SK-N-SH treated with all-trans-retinoic acid at 6 μM for 48 hours (cell line): ENCODE measurements around the gene SPACA1.

Experiments used
- ATAC-seq: fragments of 200-7000 bp; cut with Tn5 transposase; 3 replicates; pipeline ENCODE4 v1.9.1; 2020; ENCODE audit warnings: mild to moderate bottlenecking, moderate library complexity
- ARNTL ChIP-seq: fragments of 450-650 bp; formaldehyde crosslinking; IDR thresholded peaks from 2 replicates; pipeline ENCODE4 v1.5.0; 2020; ENCODE audit warnings: low read depth, mild to moderate bottlenecking, moderate library complexity, borderline replicate concordance
- BACH2 ChIP-seq: fragments of 250-450 bp; sonication (Bioruptor Pico); IDR thresholded peaks from 2 replicates; pipeline ENCODE4 v1.9.0; 2021; ENCODE audit warnings: mild to moderate bottlenecking, borderline replicate concordance
- CREB5 ChIP-seq: fragments of 250-450 bp; sonication (Bioruptor Pico); IDR thresholded peaks from 2 replicates; pipeline ENCODE4 v1.5.1; 2020; ENCODE audit warnings: low read depth, mild to moderate bottlenecking, moderate library complexity
- ESRRG ChIP-seq: fragments of 250-450 bp; sonication (Bioruptor Pico); IDR thresholded peaks from 2 replicates; pipeline ENCODE4 v1.6.1; 2021; ENCODE audit warnings: mild to moderate bottlenecking
- GLIS3 ChIP-seq: fragments of 250-450 bp; sonication (Bioruptor Pico); IDR thresholded peaks from 2 replicates; pipeline ENCODE4 v1.5.0; 2020; ENCODE audit warnings: mild to moderate bottlenecking, moderate library complexity
- ISL1 ChIP-seq: fragments of 250-450 bp; sonication (Bioruptor Pico); IDR thresholded peaks from 2 replicates; pipeline ENCODE4 v2.1.2; 2022; ENCODE audit warnings: mild to moderate bottlenecking, moderate library complexity
- OSR1 ChIP-seq: fragments of 250-450 bp; sonication (Bioruptor Pico); IDR thresholded peaks from 2 replicates; pipeline ENCODE4 v1.8.0; 2022; ENCODE audit warnings: moderate library complexity, mild to moderate bottlenecking, inconsistent platforms
- POU6F1 ChIP-seq: fragments of 250-450 bp; sonication (Bioruptor Pico); IDR thresholded peaks from 2 replicates; pipeline ENCODE4 v1.8.0; 2021; ENCODE audit warnings: low read depth, mild to moderate bottlenecking, moderate library complexity, borderline replicate concordance
- PPARA ChIP-seq: fragments of 250-450 bp; sonication (Bioruptor Pico); IDR thresholded peaks from 2 replicates; pipeline ENCODE4 v1.5.0; 2020; ENCODE audit warnings: mild to moderate bottlenecking, borderline replicate concordance
- RARB ChIP-seq: fragments of 250-450 bp; sonication (Bioruptor Pico); IDR thresholded peaks from 2 replicates; pipeline ENCODE4 v1.8.0; 2021; ENCODE audit warnings: mild to moderate bottlenecking, moderate library complexity
- SNAI2 ChIP-seq: fragments of 250-450 bp; sonication (Bioruptor Pico); IDR thresholded peaks from 2 replicates; pipeline ENCODE4 v1.5.0; 2020; ENCODE audit warnings: mild to moderate bottlenecking, moderate library complexity
- TOX ChIP-seq: fragments of 250-450 bp; sonication (Bioruptor Pico); IDR thresholded peaks from 2 replicates; pipeline ENCODE4 v1.8.0; 2021; ENCODE audit warnings: mild to moderate bottlenecking, moderate library complexity, borderline replicate concordance
- TSHZ2 ChIP-seq: fragments of 250-450 bp; sonication (Bioruptor Pico); IDR thresholded peaks from 2 replicates; pipeline ENCODE4 v1.5.0; 2020; ENCODE audit warnings: mild to moderate bottlenecking, moderate library complexity
- ZC3H10 ChIP-seq: fragments of 250-450 bp; sonication (Bioruptor Pico); IDR thresholded peaks from 2 replicates; pipeline ENCODE4 v1.5.1; 2021; ENCODE audit warnings: mild to moderate bottlenecking, moderate library complexity
- ZFP3 ChIP-seq: fragments of 250-450 bp; sonication (Bioruptor Pico); IDR thresholded peaks from 2 replicates; pipeline ENCODE4 v1.5.0; 2020; ENCODE audit warnings: mild to moderate bottlenecking, moderate library complexity
- ZNF565 ChIP-seq: fragments of 450-650 bp; formaldehyde crosslinking; conservative IDR thresholded peaks from 2 replicates; pipeline ENCODE4 v1.5.0; 2020; ENCODE audit warnings: low read depth, mild to moderate bottlenecking, moderate library complexity
- ZNF70 ChIP-seq: fragments of 450-650 bp; formaldehyde crosslinking; IDR thresholded peaks from 2 replicates; pipeline ENCODE4 v1.5.0; 2020; ENCODE audit warnings: mild to moderate bottlenecking, moderate library complexity
- ZNF8 ChIP-seq: fragments of 450-650 bp; formaldehyde crosslinking; IDR thresholded peaks from 2 replicates; pipeline ENCODE4 v1.5.0; 2020; ENCODE audit warnings: mild to moderate bottlenecking, moderate library complexity
- TF ChIP-seq, protein P1 (sequence below): fragments of 250-450 bp; sonication (Bioruptor Pico); IDR thresholded peaks from 2 replicates; pipeline ENCODE4 v1.5.1; 2021; ENCODE audit warnings: mild to moderate bottlenecking, moderate library complexity
- TF ChIP-seq, protein P2 (sequence below): fragments of 250-450 bp; sonication (Bioruptor Pico); IDR thresholded peaks from 2 replicates; pipeline ENCODE4 v1.8.0; 2020; ENCODE audit warnings: mild to moderate bottlenecking, moderate library complexity, borderline replicate concordance

SPACA1 gene

DNA sequence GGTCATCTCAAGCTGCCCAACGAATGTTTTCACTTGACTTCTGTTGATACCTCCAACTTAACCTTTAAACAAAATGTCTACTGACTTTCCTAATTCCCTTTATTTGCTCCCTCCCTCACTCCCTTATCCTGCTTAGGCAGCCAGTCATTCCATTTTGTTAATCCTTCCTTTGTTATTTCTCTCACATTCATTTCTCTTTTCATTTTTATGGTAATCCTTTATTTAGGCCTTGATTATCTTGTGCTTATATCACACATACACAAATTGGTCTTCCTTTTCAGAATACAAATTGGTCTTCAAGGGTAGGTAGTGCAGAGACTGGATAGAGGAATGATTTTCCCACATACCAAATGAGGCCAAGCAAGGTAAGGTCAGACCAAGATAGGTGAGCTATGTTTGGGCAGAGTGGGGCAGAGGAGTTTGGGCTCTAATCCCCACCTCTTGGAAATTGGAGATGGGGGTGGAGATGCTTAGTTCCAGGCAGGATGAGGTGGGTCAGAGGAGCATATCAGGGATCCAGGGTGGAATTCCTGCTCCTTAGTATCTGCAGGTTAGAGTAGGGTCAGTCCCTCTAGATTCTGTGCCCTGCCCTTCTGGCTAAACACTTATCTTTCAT, 2.0 kb upstream of the SPACA1 start:
- ATAC-seq = no peak
- no peak for TF ChIP-seq POU6F1
- TF ChIP-seq, all 23 proteins: peak for 0

GRCh38 chr6:88048578-88048977, 937 bp downstream of the SPACA1 start:
- no peak for TF ChIP-seq ARNTL (CRISPR knock-in tag)
- TF ChIP-seq RARB = no peak
- TF ChIP-seq SNAI2 (CRISPR knock-in tag) = no peak
- TF ChIP-seq, protein P1, sequence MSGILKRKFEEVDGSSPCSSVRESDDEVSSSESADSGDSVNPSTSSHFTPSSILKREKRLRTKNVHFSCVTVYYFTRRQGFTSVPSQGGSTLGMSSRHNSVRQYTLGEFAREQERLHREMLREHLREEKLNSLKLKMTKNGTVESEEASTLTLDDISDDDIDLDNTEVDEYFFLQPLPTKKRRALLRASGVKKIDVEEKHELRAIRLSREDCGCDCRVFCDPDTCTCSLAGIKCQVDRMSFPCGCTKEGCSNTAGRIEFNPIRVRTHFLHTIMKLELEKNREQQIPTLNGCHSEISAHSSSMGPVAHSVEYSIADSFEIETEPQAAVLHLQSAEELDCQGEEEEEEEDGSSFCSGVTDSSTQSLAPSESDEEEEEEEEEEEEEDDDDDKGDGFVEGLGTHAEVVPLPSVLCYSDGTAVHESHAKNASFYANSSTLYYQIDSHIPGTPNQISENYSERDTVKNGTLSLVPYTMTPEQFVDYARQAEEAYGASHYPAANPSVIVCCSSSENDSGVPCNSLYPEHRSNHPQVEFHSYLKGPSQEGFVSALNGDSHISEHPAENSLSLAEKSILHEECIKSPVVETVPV = no peak
- no peak for TF ChIP-seq TOX (CRISPR knock-in tag)
- no peak for TF ChIP-seq CREB5 (CRISPR knock-in tag)
- no peak for TF ChIP-seq OSR1
- TF ChIP-seq PPARA (CRISPR knock-in tag) = no peak
- no peak for TF ChIP-seq TSHZ2 (CRISPR knock-in tag)
- no peak for TF ChIP-seq ZFP3 (CRISPR knock-in tag)
- TF ChIP-seq POU6F1 = no peak
- TF ChIP-seq ZNF70 (CRISPR knock-in tag) = no peak
- TF ChIP-seq ESRRG (CRISPR knock-in tag) = no peak
- TF ChIP-seq, protein P2, sequence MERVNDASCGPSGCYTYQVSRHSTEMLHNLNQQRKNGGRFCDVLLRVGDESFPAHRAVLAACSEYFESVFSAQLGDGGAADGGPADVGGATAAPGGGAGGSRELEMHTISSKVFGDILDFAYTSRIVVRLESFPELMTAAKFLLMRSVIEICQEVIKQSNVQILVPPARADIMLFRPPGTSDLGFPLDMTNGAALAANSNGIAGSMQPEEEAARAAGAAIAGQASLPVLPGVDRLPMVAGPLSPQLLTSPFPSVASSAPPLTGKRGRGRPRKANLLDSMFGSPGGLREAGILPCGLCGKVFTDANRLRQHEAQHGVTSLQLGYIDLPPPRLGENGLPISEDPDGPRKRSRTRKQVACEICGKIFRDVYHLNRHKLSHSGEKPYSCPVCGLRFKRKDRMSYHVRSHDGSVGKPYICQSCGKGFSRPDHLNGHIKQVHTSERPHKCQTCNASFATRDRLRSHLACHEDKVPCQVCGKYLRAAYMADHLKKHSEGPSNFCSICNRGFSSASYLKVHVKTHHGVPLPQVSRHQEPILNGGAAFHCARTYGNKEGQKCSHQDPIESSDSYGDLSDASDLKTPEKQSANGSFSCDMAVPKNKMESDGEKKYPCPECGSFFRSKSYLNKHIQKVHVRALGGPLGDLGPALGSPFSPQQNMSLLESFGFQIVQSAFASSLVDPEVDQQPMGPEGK (CRISPR knock-in tag) = no peak
- TF ChIP-seq GLIS3 (CRISPR knock-in tag) = no peak
- no peak for TF ChIP-seq ZNF565 (CRISPR knock-in tag)
- no peak for TF ChIP-seq ZC3H10 (CRISPR knock-in tag)
- no peak for TF ChIP-seq ISL1 (CRISPR knock-in tag)
- no peak for TF ChIP-seq BACH2 (CRISPR knock-in tag)
- TF ChIP-seq ZNF8 = no peak
- no peak for ATAC-seq
